Right cardiac atrium (tissue), 5 donors: Measurements from ENCODE around the gene YIPF6. TPM values are rescaled to one million over a fixed set of nuclear protein-coding genes. Genes with fewer than 3 reads are reported as not detected.
"Not testable (repeated sequence)": the region's sequence is repeated elsewhere in the genome, so short reads cannot be mapped to it uniquely, and the experiment has no call there.

ENCODE experiments used
- ATAC-seq, 2 donors: fragments of 200-7000 bp; cut with Tn5 transposase; one replicate each; pipeline versions ENCODE4 v1.8.0 to v1.9.1; 2020; ENCODE audit warnings: moderate library complexity in 2 of 2, mild to moderate bottlenecking in 1 of 2
- DNase-seq, 3 donors: peaks; one replicate each; pipeline ENCODE4 v3.0.0-alpha.2; 2020
- H3K27ac ChIP-seq: one replicate; pipeline ENCODE4 v1.5.1; 2013; ENCODE audit warnings: mild to moderate bottlenecking, low read length, control low read depth, moderate library complexity
- H3K27me3 ChIP-seq: one replicate; pipeline ENCODE4 v1.6.1; 2013; ENCODE audit not compliant: control insufficient read depth, insufficient read depth
- H3K4me1 ChIP-seq: one replicate; pipeline ENCODE4 v1.6.1; 2013; ENCODE audit warnings: low read length; ENCODE audit not compliant: control insufficient read depth, insufficient read depth
- H3K4me3 ChIP-seq: one replicate; pipeline ENCODE4 v1.5.1; 2013; ENCODE audit warnings: low read length, control low read depth
- H3K9me3 ChIP-seq: one replicate; pipeline ENCODE4 v1.6.1; 2013; ENCODE audit warnings: low read length; ENCODE audit not compliant: control insufficient read depth
- WGBS: extraction: QIAGEN DNeasy Blood & Tissue Kit; methylation state at CpG from one replicate; pipeline ENCODE4 v1.1.7; 2013; 5-methylcytosine and 5-hydroxymethylcytosine counted together
- intact Hi-C, 4 donors: fragments of 100-400 bp; cut with DNase I; formaldehyde crosslinking; loops; one replicate each; pipeline versions ENCODE4 v1.11.0 to v1.14.0; 2022 to 2023
- polyA plus RNA-seq: library from polyadenylated mRNA; stranded (reverse); fragments of 200-250 nt; gene quantifications from one replicate; pipeline ENCODE4 v1.2.3, GENCODE V29; 2013
- total RNA-seq, 4 donors: library from RNA; stranded (reverse); fragmentation: NEBNext Ultra II Directional; extraction: Animal tissue kit (Norgen Biotek cat#: 25700); gene quantifications; one replicate each; pipeline ENCODE4 v1.2.1, GENCODE V29; 2021
- donor health status: healthy with polysubstance abuse.
- donor health status: DM: no; HTN: yes; CAD: no.
- donor health status: DM: no; HTN: no; CAD: no.
- donor health status: DM: no; HTN: yes; CAD: no; lungs with severe emphysema.
- donor health status: DM: yes; HTN: yes; CAD: no.

Gene YIPF6
- total and polyA plus RNA-seq, 5 donors: 9.5 to 32.4 (median 25.0) TPM

DNA sequence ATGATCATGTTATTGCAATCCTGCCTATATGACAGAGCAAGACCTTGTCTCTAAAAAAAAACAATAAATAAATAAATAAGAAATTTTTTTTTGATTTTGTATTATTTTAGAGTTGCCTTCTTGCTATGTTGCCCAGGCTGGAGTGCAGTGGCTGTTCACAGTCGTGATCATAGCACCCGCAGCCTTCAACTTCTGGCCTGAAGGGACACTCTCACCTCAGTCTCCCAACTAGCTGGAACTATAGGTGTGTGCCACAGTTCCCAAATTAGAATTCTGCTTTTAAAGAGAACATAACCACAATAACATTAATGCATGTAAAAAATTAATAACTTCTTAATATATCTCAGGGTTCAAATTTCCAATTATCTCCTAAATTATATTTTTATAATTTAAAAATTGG, 7.8 kb downstream of the YIPF6 start:
- Histone ChIP-seq H3K4me1 (no peaks in the 10 kb centered on the region), H3K9me3 (no peaks in the 10 kb centered on the region), H3K27me3 (no peaks in the 10 kb centered on the region), H3K4me3 (no peak overlapping the region), H3K27ac (no peak overlapping the region)
- DNase-seq (no peak), ATAC-seq (no peak)
- WGBS: 49% methylated on average over 2 of the region's 2 CpGs
- intact Hi-C loops: loop anchor here in 1 of 4 donors (10.0 kb wide), 1 partner anchor 298 kb away; no protein-coding TSS in a partner anchor

DNA sequence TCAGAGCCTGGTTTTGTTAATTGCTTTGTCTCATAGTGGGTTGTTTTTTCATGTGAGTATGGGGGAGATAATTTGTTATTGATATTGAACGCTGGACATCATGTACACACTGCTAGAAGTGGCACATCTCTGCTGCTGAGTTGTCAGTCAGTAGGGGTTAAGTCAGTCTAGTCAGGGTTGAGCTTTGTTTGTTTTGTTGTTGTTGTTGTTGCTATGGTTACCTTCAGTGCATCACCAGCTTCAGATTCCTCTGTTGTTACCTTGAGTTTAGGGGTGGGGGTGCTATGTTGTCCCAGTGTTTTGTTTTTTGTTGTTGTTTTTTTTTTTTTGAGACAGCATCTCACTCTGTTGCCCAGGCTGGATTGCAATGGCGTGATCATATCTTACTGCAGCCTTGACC, 9.9 kb downstream of the YIPF6 start:
- intact Hi-C loops: loop anchor here in 1 of 4 donors (10.0 kb wide), 1 partner anchor 296 kb away; no protein-coding TSS in a partner anchor
- peak in 1 of 2 donors; percentile 42 for ATAC-seq
- H3K9me3 ChIP-seq: no peaks in the 10 kb centered on the region
- H3K4me3 ChIP-seq: no peak overlapping the region
- DNase-seq: no peak
- H3K27me3 ChIP-seq: no peaks in the 10 kb centered on the region
- no peaks in the 10 kb centered on the region for H3K4me1 ChIP-seq
- 50% methylated on average over 2 of the region's 2 CpGs for WGBS
- no peak overlapping the region for H3K27ac ChIP-seq

DNA sequence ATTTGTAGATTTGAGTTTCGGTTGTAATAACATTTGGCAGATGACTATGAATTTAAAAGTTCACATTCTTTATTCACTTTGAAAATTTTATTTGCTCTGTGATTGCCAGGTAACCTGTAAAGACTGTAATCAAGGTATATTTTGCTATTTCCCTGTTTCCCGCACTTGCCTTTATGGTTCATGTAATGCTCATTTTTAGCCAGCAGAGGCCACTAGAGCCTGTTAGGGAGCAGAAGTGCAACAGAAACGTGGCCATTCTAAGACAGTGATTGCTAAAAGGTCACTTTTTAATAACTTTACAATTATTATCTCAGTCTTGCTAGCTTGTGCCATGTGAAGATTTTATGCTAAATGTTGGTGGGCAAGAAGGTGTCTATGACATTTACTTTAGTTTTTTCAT, 12.4 kb downstream of the YIPF6 start:
- Histone ChIP-seq H3K27ac (no peak overlapping the region), H3K27me3 (no peaks in the 10 kb centered on the region), H3K4me3 (no peak overlapping the region), H3K9me3 (no peaks in the 10 kb centered on the region), H3K4me1 (no peaks in the 10 kb centered on the region)
- WGBS: 28% methylated on average over 3 of the region's 3 CpGs
- intact Hi-C loops: loop anchor here (10.0 kb wide), 4 partner anchors 194 to 304 kb away; no protein-coding TSS in a partner anchor
- ATAC-seq (no peak), DNase-seq (no peak)

DNA sequence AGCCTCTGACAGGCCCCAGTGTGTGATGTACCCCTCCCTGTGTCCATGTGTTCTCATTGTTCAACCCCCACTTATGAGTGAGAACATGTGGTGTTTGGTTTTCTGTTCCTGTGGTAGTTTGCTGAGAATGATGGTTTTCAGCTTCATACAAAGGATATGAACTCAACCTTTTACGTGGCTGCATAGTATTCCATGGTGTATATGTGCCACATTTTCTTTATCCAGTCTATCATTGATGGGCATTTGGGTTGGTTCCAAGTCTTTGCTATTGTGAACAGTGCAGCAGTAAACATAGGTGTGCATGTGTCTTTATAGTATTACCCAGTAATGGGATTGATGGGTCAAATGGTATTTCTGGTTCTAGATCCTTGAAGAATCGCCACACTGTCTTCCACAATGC, 25.8 kb downstream of the YIPF6 start:
- not testable (repeated sequence) for H3K27ac ChIP-seq

DNA sequence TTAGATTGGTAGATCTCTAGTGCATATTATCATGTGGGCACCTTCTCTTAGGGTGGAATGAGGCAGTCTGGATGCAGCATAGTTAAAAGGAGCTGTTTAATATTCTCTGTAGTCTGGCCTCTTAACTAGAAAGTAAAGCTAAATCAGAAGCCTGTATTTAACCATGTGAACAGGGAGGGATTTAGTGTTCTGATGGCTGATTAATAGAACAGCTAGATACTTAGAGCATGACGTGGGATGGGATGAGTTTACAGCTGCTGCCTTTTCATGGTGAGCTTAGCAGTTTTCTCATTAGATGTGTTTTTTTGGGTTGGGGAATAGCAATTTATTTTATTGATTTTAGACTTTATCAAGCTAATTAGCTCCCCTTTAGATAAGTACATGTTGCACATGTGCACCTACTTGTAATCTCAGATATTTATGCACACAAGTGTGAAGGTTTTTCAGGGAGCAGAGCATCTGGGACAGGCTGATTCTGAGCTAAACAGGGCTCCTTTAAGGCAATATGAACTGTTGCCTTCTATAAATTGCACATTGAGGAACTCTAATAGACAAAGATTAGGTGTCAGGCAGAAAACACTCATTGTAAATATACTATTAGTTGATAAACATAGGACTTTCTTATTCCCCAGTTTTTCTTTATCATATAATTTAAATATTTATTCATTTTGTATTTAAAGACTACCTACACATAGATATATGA, 34.1 kb downstream of the YIPF6 start:
- no peaks in the 10 kb centered on the region for H3K9me3 ChIP-seq
- no peak for DNase-seq
- H3K27me3 ChIP-seq: no peaks in the 10 kb centered on the region
- ATAC-seq: no peak
- no peaks in the 10 kb centered on the region for H3K4me1 ChIP-seq
- H3K27ac ChIP-seq: no peak overlapping the region
- H3K4me3 ChIP-seq: no peak overlapping the region
- intact Hi-C loops: no loop called here
- WGBS: 74% methylated on average over 1 of the region's 1 CpG

More for the DNA sequence above, 25.8 kb downstream of the YIPF6 start:
- H3K9me3 ChIP-seq, H3K4me3 ChIP-seq, H3K27me3 ChIP-seq, intact Hi-C loops, ATAC-seq, H3K4me1 ChIP-seq, DNase-seq: not testable (repeated sequence)
- 100% methylated on average over 2 of the region's 2 CpGs for WGBS

DNA sequence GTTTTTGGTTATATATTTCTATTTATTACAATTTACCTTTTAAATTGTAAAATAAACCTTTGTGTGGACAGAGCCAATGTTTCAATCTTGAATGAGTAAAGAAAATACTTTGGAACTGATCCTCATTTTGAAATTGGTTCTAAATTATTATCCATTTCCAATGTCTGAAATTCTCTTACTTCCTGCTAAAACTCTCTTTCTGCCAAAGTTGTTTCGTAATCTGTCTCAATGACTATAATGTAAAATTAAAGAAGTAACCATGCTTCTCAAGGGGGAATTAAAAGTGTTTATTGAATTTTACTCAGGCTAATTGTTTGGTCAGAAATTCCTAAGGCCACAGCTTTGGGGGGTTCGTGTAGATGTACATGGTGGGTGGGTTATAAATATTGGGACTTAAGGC, 34.8 kb downstream of the YIPF6 start:
- DNase-seq: no peak
- H3K4me3 ChIP-seq: no peak overlapping the region
- 58% methylated on average over 2 of the region's 2 CpGs for WGBS
- no peak for ATAC-seq
- H3K27me3 ChIP-seq: no peaks in the 10 kb centered on the region
- intact Hi-C loops: no loop called here
- no peaks in the 10 kb centered on the region for H3K9me3 ChIP-seq
- H3K27ac ChIP-seq: no peak overlapping the region
- no peaks in the 10 kb centered on the region for H3K4me1 ChIP-seq

DNA sequence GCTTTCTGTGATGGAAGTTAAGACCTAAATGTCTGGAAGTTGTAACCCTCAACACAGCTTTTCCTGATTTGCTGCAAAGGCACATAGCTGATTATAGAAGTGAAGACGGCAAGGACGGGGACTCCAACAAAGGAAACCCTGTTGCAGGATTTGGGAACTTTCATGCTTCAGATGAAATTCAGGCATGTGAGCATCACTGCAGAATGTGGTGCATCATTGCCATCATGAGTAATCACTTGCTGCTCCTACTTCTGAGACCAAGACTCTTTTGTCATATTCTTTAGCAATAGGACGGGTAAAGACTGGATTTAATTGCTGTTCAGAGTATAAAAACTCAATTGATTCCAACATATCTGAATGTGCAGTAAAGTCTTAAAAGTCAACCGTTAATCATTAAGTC, 35.8 kb downstream of the YIPF6 start:
- ATAC-seq (no peak), DNase-seq (no peak)
- Histone ChIP-seq H3K27me3 (no peaks in the 10 kb centered on the region), H3K4me1 (no peaks in the 10 kb centered on the region), H3K4me3 (no peak overlapping the region), H3K27ac (no peak overlapping the region), H3K9me3 (no peaks in the 10 kb centered on the region)
- 82% methylated on average over 4 of the region's 4 CpGs for WGBS
- intact Hi-C loops: no loop called here

DNA sequence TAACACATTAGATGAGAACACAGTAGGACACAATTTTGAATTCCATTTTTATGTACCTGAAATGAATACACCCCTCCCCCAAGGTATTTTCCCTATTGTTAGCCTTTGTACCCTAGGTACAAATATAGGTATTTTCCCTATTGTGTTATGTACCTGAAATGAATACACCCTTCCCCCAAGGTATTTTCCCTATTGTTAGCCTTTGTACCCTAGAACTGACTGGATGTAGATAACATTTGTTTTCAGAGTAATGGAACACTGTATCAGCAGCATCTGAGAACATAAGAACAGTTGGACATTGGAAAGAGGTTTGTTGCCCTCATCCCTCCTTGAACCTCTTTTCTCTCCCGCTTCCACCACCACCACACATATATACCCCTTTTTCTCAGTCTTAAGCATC, 37.6 kb downstream of the YIPF6 start:
- no peak overlapping the region for H3K27ac ChIP-seq
- no peaks in the 10 kb centered on the region for H3K27me3 ChIP-seq
- 96% methylated on average over 1 of the region's 1 CpG for WGBS
- DNase-seq: no peak
- ATAC-seq: no peak
- H3K9me3 ChIP-seq: no peaks in the 10 kb centered on the region
- intact Hi-C loops: no loop called here
- no peak overlapping the region for H3K4me3 ChIP-seq
- no peaks in the 10 kb centered on the region for H3K4me1 ChIP-seq

DNA sequence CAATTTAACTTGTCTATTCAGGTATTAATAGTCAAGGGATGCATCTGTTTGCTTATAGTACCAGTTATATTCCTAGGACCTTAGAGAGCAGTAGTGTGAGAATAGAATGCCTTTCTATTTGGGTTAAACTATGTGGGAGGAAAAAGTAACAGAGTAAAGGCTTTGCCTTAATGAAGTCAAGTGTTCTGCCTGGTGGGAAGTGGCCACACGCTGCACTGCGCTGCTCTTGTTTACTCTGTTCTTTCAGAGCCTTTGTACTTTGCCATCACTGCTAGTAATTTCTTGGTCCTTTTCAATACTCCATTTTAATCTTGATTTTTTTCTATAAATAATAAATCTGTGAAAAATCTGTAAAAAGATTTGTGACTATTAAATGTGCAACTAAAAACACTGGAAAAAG, 38.0 kb downstream of the YIPF6 start:
- intact Hi-C loops: no loop called here
- Histone ChIP-seq H3K4me1 (no peaks in the 10 kb centered on the region), H3K27me3 (no peaks in the 10 kb centered on the region), H3K9me3 (no peaks in the 10 kb centered on the region), H3K4me3 (no peak overlapping the region), H3K27ac (no peak overlapping the region)
- WGBS: 67% methylated on average over 2 of the region's 2 CpGs
- no peak for DNase-seq
- ATAC-seq: no peak

DNA sequence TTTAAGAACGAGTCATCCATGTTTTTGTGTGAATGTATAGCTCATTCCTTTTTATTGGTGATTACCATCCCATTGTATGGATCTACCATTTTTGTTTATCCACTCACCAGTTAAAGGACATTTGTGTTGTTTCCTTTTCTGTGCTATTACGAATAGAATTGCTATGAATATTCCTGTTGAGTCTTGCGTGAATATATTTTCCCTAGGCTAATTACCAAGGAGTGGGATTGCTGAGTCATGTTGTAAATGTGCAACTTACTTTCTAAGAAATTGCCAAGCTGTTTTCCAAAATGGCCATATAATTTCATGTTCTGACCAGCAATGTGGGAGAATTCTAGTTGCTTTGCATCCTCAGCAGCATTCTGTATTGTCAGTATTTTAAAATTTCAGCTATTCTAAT, 51.3 kb downstream of the YIPF6 start:
- Histone ChIP-seq H3K27ac (no peak overlapping the region), H3K4me1 (no peaks in the 10 kb centered on the region), H3K27me3 (no peaks in the 10 kb centered on the region), H3K9me3 (no peaks in the 10 kb centered on the region), H3K4me3 (no peak overlapping the region)
- ATAC-seq: no peak
- DNase-seq: no peak
- 95% methylated on average over 3 of the region's 3 CpGs for WGBS
- intact Hi-C loops: no loop called here

DNA sequence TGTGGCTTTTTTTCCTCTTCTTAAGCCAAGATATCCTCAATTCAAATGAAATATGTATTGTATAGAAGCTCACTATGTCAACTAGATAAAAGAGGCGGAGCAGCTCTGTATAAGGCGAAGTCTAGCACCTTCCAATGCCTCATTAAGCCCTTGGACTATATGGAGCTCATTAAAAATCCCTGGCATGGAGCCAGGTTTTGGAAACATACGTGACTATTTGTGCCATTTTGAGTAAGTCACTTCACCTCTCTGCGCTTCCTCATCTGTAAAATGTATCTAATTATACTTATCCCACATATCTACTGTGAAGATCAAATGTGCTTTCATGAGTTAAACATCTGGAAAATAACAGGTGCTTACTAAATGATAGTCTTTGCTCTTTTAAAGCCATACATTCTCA, 57.2 kb downstream of the YIPF6 start:
- Histone ChIP-seq H3K9me3 (no peaks in the 10 kb centered on the region), H3K27ac (no peak overlapping the region), H3K27me3 (no peaks in the 10 kb centered on the region), H3K4me3 (no peak overlapping the region), H3K4me1 (no peaks in the 10 kb centered on the region)
- DNase-seq (no peak), ATAC-seq (no peak)
- intact Hi-C loops: no loop called here
- 85% methylated on average over 4 of the region's 4 CpGs for WGBS

DNA sequence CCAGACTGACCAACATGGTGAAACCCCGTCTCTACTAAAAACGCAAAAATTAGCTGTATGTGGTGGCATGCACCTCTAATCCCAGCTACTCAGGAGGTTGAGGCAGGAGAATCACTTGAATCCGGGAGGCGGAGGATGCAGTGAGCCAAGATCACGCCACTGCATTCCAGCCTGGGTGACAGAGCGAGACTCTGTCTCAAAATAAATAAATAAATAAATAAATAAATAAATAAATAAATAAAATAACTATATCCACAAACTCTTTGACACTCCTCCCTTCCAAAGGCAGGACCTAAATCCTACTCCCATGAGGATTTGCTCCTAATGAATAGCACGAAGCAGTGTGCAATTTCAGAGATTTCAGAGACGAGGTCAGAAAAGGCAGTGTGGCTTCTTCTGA, 58.3 kb downstream of the YIPF6 start:
- H3K4me1 ChIP-seq, DNase-seq, ATAC-seq, H3K4me3 ChIP-seq, intact Hi-C loops, H3K27me3 ChIP-seq, H3K9me3 ChIP-seq, H3K27ac ChIP-seq: not testable (repeated sequence)
- WGBS: 94% methylated on average over 8 of the region's 8 CpGs
